ENCODE measurements around the gene CELF5.
"Not testable (repeated sequence)": the region's sequence is repeated elsewhere in the genome, so short reads cannot be mapped to it uniquely, and the experiment has no call there.

Gene CELF5

DNA sequence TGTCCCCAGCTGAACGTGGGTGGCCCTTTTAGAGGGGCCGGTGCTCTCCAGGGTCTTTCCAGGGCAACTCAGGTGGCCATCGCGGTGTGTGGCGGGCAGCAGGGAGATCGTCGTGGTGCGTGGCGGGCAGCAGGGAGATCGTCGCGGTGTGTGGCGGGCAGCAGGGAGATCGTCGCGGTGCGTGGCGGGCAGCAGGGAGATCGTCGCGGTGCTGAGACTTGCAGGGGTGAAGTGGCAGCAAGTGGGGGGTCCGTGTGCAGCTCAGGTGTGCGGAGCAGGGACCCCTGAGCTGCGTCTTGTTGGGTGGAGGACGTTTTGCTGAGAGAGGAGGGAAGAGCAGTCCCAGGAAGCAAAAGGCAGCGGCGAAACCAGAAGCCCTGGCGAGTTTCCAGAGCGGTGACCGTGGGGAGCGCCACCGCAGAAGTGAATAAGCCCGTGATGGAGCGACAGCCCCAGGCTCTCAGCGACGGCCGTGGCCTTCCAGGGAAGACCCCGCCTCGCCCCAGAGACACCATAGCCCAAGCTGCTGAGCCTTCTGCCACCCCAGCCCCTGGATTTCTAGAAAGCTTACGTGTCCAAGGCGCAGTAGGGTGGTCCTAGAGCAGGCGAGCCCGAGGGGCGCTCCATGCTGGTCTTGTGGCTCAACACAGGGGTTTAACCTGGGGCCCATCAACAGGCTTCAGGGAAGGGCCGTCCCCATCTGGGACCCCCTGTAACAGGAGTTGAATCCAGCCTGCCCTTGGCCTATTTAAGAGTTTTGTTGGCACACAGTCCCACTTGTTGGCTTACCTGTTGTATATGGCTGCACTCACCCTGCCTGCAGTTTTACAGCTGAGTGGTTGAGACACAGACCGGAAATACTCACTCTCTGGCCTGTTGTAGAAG lies 33.3 kb upstream of the CELF5 start:
- no peak for DNase-seq

DNA sequence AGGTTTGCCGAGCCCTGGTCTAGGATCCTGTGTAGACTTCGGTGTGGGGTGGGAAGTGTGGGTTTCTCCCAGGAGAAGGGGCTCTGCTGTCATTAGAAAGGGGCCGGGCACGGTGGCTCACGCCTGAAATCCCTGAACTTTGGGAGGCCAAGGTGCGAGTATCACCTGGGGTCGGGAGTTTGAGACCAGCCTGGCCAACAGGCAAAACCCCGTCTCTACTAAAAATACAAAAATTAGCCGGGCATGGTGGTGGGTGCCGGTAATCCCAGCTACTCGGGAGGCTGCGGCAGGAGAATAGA lies 32.7 kb upstream of the CELF5 start:
- not testable (repeated sequence) for DNase-seq

DNA sequence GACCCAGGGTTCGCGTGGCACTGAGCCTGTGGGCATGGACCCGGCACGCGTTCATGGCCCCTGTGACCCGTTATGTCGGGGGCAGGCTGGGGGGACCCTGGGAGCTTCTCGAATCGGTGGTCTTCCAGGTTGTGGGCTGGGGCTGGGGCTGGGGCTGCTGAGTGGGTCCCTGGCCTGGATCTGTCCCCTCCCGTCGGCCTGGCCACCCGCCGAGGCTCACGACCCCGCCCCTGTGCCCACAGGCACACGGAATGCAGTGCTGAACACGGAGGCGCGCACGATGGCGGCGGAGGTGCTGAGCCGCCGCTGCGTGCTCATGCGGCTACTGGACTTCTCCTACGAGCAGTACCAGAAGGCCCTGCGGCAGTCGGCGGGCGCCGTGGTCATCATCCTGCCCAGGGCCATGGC lies 32.2 kb upstream of the CELF5 start:
- DNase-seq = no peak

DNA sequence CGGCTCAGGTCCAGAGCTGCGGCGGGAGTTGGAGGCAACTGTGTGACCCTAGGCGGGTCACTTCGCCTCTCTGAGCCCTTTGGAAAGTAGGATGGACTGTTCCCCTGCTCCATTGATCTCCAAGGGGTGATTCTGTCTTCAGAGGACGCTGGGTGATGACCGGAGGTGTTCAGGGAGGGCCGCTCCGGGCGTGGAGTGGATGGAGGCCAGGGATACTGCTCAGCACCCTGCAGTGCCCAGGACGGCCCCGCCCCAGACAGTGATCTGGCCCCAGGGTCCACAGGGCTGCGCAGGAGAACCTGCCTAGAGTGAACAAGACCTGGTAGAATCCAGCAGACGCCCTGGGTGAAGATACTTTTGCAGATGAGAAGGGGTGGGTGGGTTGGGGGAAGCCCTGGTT lies 31.8 kb upstream of the CELF5 start:
- no peak for DNase-seq

DNA sequence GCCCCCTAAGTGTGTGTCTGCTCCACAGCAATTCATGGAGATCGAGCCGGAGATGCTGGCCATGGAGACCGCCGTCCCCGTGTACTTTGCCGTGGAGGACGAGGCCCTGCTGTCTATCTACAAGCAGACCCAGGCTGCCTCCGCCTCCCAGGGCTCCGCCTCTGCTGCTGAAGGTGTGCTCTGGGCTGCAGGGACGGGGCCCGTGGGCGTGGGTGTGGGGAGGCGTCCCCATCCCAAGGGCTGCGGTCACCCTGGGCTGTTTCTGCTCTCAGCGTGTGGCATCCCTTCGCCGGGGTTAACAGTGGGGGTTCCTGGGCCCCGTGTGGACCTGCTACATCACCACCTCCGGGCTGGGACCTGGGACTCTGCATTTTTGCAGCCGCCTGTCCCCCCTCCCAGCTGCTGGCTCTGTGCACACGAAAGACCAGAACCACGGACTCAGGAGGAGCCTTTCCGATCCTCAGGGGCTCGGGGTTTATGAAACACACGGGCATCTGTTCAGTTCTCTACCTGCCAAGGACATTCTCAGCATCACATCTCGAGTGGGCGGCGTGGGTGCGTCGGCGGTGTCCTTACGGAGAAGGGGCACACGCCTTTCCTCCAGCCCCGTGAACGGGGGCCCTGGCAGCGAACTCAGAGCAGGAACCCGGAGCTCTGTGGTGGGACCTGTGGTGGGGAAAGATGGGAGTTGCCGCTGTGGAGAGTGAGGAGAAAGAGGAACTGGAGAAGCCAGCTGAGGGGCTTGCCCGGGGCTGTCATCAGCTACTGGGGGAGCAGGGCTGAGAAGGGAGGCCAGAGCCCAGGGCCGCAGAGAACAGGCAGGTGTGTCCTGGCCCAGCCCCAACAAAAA lies 31.0 kb upstream of the CELF5 start:
- no peak for DNase-seq

DNA sequence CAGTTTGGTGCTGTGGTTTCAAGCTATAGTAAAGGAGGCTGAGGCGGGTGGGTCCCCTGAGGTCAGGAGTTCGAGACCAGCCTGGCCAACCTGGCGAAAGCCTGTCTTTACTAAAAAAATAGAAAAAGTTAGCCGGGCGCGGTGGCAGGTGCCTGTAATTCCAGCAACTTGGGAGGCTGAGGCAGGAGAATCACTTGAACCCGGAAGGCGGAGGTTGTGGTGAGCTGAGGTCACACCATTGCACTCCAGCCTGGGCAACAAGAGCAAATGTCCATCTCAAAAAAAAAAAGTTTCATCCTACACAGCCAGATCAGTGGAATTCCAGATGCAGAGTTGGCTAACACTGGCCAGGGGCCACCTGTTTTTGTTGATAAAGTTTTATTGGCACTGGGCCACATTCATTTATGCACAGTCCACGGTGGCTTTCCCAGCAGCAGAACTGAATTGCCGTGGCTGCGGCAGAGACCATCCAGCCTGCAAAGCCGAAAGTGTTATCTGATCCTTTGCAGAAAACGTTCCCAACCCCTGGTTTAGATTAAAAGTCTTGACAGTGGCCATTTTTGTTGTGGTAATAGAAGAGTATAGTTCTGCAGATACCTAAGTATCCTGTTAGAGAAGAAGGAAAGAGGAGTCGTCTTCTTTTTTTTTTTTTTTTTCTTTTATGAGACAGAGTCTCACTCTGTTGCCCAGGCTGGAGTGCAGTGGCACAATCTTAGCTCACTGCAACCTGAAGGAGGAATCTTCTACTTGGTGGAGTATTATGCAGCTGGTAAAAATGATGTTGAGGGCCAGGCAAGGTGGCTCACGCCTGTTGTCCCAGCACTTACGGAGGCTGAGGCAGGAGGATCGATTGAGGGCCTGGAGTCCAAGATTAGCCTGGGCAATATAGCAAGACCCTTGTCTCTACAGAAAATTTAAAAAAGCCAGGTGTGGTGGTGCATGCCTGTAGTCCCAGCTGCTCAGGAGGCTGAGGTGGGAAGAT lies 30.1 kb upstream of the CELF5 start:
- no peak for DNase-seq

DNA sequence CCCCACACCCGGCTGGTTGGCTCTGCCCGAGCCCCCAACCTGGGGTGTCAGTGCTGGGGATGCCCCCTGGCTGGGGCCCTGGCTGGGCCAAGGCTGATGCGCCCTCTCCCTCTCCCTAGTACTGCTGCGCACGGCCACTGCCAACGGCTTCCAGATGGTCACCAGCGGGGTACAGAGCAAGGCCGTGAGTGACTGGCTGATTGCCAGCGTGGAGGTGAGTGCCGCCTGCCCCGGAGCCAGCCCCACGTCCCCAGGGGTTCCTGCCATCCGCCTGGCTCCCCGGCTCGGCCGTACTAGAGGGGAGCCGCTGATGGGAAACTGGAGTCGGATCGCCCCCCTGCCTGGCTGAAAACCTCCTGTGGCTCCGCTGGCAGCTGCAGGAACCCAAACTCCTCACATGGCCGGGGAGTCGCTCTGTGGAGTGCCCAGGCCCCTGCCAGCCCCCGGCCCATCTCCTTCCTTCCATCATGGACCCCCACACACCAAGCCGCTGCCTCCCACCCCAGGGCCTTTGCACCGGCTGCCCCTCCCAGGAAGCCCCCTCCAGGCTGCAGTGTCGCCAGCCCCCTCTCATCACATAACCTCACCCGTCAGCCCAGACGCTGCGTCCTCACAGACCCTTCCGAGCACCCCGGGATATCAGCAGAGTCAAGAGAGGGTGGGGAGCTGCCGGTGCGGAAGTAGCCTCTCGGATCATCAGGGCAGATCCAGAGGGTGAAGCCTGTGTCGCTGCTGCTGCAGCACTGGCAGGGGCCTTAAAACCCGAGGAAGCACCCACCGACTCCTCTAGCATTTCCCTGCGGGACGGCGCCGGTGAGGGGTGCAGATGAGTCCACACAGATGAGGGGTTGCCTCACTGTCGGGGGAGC lies 28.2 kb upstream of the CELF5 start:
- no peak for DNase-seq

DNA sequence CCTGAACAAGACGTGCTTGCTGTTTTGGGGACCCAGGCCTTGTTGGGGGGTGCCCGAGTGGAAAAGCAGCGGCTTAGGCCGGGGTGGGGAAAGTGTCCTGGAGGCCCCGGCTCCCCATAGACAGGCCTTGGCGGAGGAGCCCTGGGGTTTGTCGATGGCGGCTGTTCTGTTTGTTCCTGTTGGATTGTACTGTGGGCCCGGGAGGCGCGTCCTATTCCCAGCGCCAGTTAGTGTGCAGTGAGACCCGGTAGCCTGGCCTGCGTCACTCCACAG lies 27.6 kb upstream of the CELF5 start:
- no peak for DNase-seq

DNA sequence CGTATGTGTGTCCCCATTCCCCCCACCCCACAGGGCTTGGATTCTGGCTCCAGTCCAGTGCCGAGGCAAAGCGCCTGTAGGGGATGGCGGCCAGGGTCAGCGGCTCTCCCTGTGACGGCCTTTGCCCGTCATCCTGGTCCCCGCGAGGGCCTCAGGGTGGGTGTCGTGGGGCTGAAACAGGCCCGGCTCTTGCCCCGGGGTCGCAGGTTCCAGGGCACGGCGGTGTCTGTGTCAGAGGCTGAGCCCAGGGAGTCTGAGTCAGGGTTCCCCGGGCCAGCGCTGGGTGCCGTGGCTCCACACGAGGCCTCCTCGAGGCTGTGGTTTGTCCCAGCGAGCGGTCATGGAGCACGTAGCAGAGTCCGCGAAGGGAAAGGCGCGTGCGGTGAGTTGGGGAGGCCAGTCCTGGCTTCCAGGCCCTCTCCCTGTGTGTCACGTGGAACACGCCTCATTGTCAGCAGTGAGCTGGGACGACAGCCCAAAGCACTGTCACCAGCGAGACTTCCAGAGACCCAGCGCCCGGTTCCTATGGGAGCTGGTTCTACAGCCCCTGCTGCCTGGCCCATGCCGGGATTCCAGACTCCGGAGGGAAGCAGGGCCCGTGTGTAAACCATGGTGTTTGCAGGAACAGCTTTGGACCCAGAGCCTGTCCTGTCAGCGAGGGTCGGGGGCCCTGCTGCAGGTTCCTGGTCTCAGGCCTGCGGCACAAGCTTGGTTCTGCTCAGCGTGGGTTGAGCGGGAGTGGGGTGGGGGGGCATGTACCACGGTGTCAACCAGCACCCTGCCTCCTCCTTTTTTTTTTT lies 25.4 kb upstream of the CELF5 start:
- DNase-seq = no peak

DNA sequence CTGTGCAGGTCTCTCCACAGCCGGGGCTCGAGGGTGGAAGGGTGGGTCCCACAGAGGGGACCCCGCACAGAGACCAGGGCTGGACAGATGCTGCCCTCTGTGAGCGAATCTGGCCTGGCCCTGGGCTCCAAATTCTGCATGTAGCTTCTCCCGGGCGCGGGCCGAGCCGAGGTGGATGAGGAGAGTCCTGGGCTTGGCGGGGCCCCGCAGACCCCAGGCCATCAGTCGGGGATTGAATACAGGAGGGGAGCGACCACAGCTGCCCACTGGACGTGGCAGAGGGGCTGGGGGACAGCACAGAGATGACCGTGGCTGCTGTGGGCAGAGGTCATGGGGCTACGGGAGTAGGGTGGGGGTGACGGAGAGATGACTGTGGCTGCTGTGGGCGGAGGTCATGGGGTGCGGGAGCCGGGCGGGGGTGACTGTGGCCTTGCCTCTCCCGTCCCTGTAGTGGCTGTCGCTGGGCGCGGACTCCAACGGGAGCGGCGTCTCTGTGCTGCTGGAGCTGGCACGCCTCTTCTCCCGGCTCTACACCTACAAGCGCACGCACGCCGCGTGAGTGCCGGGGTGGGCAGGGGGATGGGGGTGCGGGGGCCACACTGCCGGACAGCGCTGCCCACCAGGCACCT lies 23.3 kb upstream of the CELF5 start:
- no peak for DNase-seq

DNA sequence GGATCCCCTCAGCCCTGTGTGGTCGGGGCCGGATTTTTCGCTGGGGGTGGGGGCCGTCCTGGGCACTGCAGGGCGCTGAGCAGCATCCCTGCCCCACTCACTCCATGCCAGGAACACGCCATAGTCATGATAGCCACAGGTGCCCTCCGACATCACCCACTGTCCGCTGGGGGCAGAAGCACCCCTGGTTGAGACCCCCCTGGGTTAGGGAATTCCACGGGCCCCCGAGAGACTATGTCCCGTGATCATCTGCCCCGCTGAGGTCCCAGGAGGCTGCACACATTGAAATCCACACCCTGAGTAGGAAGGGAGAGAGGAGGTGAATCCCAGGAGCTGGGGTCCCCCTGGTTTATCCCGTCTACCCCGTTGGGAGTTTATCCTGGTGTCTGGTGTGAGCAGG lies 22.6 kb upstream of the CELF5 start:
- no peak for DNase-seq

DNA sequence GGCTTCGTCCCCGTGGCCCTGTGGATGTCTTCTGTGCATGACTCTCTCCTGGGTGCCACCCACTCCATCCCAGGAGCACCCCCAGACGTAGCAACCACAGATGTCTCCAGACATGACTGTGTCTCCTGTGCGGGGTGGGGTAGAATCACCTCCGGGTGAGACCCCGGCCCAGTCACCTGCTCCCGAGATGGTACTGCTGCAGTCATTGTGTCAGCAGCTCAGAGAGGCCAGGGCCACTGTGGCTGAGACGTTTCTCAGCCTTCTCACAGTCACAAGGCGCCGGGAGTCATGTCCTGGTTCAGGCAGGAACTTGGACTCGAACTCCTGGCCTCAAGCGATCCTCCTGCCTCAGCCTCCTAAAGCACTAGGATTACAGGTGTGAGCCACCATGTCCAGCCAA lies 22.1 kb upstream of the CELF5 start:
- DNase-seq = no peak

DNA sequence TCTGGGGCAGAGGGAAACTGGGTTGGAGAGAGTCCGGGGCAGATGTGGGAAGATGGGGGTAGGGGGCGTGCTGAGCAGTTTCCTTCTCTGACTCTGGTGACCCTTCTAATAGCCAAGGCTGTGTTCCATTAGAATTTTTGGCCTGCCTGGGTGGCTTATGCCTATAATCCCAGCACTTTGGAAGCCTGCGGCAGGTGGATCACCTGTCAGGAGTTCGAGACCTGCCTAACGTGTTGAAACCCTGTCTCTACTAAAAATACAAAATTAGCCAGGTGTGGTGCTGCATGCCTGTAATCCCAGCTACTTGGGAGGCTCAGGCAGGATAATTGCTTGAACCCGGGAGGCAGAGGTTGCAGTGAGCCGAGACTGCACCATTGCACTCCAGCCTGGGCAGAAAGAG lies 21.6 kb upstream of the CELF5 start:
- not testable (repeated sequence) for DNase-seq

DNA sequence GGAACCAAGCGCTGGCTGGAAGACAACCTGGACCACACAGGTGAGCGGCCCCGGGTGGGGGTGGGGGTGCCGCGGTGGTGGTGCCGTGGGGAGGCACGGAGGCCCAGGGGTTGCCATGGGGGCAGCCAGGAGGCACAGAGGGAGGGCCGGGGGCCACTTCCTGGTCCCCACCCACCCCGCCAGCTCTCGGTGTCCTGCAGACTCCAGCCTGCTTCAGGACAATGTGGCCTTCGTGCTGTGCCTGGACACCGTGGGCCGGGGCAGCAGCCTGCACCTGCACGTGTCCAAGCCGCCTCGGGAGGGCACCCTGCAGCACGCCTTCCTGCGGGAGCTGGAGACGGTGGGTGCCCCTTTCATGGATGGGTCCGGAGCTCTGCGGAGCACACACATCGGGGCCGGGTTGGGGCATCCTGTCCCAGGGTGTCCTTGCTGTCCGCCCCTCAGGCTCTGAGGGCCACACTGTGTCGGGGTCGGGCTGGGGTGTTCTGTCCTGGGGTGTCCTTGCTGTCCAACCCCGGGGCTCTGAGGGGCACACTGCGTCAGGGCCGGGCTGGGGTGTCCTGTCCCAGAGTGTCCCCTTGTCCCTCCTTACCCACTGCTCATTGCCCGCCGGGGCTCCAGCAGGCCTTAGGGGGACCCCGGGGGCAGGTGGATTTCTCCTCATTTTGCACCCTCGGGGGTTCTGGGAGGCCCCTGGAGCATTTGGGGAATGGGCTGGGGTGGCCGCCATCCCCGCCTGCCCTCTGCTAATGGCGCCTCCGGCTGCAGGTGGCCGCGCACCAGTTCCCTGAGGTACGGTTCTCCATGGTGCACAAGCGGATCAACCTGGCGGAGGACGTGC lies 20.4 kb upstream of the CELF5 start:
- no peak for DNase-seq

DNA sequence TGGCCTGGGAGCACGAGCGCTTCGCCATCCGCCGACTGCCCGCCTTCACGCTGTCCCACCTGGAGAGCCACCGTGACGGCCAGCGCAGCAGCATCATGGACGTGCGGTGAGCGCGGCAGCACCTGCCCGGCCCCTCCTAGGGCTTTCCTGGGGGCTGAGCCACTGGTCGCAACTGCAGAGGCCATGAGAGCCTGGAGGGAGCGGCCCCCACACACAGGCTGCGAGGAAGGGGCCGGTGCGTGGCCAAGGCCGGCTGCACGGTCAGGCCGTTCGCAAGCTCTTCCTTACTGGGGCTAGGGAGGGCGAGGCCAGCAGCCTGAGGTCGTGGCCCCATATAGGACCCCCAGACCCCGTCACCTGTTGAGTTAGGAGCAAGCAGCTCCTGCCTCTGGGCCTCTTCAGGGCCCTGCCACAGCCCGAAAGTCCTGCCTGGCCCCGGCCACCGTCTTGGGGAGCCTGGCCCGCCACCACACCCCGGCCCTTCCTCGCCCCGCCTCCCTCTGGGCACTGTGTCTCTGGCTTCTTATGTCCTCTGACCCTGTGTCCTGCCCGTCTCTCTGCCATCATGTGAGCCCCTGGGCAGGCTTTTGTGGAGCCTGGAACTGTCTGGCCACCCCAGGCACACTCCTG lies 19.7 kb upstream of the CELF5 start:
- DNase-seq = no peak

DNA sequence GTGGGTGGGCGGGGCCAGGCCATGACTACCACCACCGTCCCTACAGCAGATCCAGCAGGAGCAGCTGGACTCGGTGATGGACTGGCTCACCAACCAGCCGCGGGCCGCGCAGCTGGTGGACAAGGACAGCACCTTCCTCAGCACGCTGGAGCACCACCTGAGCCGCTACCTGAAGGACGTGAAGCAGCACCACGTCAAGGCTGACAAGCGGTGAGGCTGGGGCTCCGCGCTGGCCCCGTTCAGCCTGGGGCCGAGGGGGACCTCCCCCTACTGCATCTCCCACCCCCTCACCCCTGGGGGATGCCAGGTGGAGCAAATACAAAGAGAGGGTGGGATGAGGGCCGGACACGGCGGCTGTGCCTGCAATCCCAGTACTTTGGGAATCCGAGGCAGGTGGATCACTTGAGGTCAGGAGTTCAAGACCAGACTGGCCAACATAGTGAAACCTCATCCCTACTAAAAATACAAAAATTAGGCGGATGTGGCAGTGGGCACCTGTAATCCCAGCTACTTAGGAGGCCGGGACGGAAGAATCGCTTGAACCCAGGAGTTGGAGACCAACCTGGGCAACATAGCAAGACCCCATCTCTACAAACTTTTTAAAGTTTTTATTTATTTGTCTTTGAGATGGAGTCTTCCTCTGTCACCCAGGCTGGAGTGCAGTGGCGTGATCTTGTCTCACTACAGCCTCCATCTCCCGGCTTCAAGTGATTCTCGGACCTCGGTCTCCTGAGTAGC lies 18.1 kb upstream of the CELF5 start:
- DNase-seq = no peak

DNA sequence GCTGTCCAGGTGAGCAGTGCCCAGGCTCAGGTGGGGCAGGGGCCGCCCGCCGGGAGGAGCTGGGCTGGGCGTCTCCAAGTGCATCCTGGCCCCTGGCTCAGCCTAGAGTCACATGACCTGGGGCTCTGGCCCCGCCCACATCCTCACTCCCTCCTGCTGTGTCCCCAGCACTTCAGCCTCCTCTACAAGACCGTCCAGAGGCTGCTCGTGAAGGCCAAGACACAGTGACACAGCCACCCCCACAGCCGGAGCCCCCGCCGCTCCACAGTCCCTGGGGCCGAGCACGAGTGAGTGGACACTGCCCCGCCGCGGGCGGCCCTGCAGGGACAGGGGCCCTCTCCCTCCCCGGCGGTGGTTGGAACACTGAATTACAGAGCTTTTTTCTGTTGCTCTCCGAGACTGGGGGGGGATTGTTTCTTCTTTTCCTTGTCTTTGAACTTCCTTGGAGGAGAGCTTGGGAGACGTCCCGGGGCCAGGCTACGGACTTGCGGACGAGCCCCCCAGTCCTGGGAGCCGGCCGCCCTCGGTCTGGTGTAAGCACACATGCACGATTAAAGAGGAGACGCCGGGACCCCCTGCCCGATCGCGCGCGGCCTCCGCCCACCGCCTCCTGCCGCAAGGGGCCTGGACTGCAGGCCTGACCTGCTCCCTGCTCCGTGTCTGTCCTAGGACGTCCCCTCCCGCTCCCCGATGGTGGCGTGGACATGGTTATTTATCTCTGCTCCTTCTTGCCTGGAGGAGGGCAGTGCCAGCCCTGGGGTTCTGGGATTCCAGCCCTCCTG lies 16.8 kb upstream of the CELF5 start:
- DNase-seq = no peak

All from activated CD4-positive, alpha-beta T cell treated with anti-CD3 and anti-CD28 coated beads, Interleukin-10, Interleukin-2, amounts not matched to agents 100 ng/mL and 50 ng/mL, durations not matched to agents 16 hours and 8 hours (primary cell).